ENCODE data around the gene C13orf46.
A peak's percentile ranks its signal among the peaks of the same experiment; 100 is the strongest.

C13orf46 gene

DNA sequence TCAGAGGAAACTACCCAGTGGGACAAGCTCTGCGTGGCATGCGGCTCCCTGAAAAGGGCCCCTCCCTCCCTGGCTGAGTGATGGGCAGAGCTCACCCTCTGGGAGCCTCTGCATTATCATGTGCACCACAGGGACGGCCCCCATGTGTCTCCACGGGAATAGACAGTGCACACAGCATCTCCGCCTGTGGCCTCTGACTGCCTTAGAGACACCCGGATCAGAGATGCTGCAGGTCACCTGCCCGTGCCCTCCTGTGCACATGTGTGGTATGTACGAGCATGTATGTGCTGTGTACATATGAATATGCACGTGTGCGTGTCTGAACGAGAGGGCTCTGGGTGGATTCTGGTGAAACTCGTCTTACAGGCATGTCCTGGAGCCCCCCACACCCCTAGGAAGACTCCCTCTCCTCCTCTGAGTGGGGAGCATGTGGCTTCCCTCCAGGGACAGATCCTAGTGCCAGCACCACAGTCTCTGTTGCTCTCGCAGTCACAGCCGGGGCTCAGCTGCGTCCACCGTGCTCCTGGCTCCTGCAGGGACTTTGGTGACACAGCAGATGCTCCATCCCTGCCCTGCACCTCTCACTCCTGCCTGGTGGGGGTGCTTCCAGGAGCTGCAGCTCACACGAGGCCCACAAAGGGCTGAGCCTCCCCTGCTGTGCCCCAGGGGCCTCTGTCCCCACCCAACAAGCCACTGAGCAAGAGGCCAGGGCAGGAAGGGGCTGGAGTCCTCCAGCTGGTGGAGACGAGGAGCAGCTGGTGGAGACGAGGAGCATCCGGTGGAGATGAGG is 19.6 kb downstream of the C13orf46 start:
- in situ Hi-C loops (cut with MboI; ENCODE audit: low sequenced_read_pairs, unreplicated experiment): no loop called here
- TF ChIP-seq, protein P1, sequence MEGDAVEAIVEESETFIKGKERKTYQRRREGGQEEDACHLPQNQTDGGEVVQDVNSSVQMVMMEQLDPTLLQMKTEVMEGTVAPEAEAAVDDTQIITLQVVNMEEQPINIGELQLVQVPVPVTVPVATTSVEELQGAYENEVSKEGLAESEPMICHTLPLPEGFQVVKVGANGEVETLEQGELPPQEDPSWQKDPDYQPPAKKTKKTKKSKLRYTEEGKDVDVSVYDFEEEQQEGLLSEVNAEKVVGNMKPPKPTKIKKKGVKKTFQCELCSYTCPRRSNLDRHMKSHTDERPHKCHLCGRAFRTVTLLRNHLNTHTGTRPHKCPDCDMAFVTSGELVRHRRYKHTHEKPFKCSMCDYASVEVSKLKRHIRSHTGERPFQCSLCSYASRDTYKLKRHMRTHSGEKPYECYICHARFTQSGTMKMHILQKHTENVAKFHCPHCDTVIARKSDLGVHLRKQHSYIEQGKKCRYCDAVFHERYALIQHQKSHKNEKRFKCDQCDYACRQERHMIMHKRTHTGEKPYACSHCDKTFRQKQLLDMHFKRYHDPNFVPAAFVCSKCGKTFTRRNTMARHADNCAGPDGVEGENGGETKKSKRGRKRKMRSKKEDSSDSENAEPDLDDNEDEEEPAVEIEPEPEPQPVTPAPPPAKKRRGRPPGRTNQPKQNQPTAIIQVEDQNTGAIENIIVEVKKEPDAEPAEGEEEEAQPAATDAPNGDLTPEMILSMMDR (IDR thresholded peaks at IDR 0.05; ENCODE audit: borderline replicate concordance, control extremely low read depth, extremely low read depth, insufficient read depth, missing control alignments): no peak
- DNase-seq (ENCODE audit: low spot score): no peak

DNA sequence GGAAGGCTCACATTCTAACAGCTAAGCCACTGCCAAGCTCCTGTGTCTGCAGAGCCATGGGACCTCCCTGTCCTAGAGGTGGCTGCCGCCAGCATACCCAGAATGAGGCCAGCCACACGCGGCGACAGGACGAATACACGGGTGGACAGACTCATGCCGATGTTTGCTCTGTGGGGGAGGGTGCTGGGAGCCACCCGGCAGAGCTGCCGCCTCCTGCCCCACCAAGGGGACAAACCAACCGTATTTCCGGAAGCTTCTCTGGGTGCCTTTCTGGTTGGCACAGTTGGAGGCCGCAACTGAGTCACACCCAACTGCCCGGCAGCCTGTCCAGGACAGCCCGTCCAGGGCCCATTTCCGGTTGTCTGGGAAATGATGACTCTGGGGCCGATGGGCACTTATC is 20.3 kb downstream of the C13orf46 start:
- in situ Hi-C loops (cut with MboI; ENCODE audit: low sequenced_read_pairs, unreplicated experiment): no loop called here
- TF ChIP-seq, protein P1 (IDR thresholded peaks at IDR 0.05; ENCODE audit: borderline replicate concordance, control extremely low read depth, extremely low read depth, insufficient read depth, missing control alignments): no peak
- no peak for DNase-seq (ENCODE audit: low spot score)

- in situ Hi-C loops (cut with MboI; ENCODE audit: low sequenced_read_pairs, unreplicated experiment): no loop called here
- DNase-seq (ENCODE audit: low spot score): no peak
- TF ChIP-seq, protein P1 (IDR thresholded peaks at IDR 0.05; ENCODE audit: borderline replicate concordance, control extremely low read depth, extremely low read depth, insufficient read depth, missing control alignments): no peak
Observed at GRCh38 chr13:113952983-113953520, 20.8 kb downstream of the C13orf46 start.

DNA sequence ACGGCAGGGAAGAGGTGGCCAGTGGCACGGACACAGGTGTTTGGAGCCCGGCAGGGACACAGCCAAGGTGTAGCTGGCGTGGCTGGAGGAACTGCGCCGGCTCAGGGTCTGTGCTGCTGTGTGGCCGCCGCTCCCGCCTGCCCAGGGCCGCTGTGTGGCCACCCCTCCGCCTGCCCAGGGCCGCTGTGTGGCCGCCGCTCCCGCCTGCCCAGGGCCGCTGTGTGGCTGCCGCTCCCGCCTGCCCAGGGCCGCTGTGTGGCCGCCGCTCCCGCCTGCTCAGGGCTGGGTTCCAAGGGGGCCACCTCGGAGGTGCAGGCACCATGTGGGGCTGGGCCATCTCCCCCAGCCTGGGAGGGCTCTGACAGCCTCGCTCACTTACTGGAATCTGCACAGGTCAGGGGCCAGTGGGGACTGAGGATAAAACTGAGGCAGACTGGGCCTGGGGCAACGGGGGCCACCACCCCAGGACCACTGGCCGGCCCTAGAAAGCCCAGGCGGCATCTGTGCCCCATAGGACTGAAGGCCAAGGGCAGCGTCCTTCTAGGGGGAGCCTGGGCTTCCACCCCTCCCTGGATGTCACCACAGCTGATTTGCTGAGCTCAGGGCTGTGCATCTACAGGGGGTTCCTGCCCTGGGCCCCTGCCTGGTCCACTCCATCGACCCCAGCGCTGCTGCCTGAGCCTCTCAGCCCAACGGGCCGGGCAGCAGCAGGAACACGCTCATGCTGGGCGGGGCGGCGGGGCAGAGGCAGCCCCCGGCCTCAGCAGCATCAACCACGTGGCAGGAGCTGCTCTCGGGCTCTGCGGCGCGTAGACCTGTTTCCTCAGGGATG is 21.5 kb downstream of the C13orf46 start:
- in situ Hi-C loops (cut with MboI; ENCODE audit: low sequenced_read_pairs, unreplicated experiment): no loop called here
- TF ChIP-seq, protein P1 (IDR thresholded peaks at IDR 0.05; ENCODE audit: borderline replicate concordance, control extremely low read depth, extremely low read depth, insufficient read depth, missing control alignments): no peak

DNA sequence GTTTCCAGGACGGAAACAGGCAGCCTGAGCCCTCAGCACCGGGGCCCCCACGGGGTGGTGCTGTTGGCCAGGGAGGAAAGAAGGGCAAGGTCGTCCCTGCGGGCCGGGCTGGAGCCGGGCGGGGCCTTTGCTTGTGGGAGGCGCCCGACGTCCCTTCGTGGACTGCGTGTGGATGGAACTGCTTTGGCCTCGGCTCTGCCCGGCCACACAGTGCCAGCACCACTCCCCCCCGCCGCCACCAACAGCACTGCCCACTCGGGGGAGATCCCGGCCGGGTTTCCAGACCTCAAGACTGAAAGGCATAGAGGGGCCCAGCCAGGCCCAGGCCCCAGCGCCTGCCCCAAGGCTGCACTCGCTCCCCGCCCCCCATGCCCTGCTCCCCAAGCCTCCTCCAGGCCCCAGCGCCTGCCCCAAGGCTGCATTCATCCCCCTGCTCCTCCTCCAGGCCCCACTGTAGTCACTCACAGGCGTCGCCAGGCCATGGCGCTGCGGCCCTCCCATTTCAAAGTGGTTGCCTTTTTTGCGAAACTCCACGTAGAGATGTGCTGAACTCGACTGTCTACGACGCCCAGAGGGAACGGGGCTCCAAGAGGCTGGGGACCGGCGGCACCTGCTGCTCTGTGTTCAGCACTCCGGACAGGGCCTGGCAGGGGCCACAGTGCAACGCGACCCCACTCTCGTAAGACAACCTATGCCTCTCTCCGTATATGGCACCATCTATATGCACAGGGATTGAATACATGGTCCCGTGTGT is 22.5 kb downstream of the C13orf46 start:
- DNase-seq (ENCODE audit: low spot score): peak; percentile 90
- TF ChIP-seq, protein P1 (IDR thresholded peaks at IDR 0.05; ENCODE audit: borderline replicate concordance, control extremely low read depth, extremely low read depth, insufficient read depth, missing control alignments): peak; percentile 82
- in situ Hi-C loops (cut with MboI; ENCODE audit: low sequenced_read_pairs, unreplicated experiment): no loop called here

More for the DNA sequence above, 21.5 kb downstream of the C13orf46 start:
- no peak for DNase-seq (ENCODE audit: low spot score)

Data from GM13976 (cell line).